NCI-H460 (cell line): Measurements from ENCODE around the gene PNKP. TPM values are rescaled to one million over a fixed set of nuclear protein-coding genes. Genes with fewer than 3 reads are reported as not detected.

Experiments
- DNase-seq: peaks from one replicate; pipeline ENCODE4 v3.0.0-alpha.2; 2016; ENCODE audit warnings: low read depth; ENCODE audit errors: extremely low read depth
- polyA plus RNA-seq: library from polyadenylated mRNA; depleted of rRNA; stranded (reverse); fragments of >200 nt; gene quantifications from 2 replicates; pipeline ENCODE4 v1.2.3, GENCODE V29; 2014; cell fraction: nucleus; rRNA removed
- total RNA-seq: library from RNA; depleted of rRNA; stranded (reverse); fragments of >200 nt; shearing (Covaris generic); gene quantifications from 2 replicates; pipeline ENCODE4 v1.2.3, GENCODE V29; 2014; rRNA removed

The PNKP gene
- total RNA-seq: 22.3 and 31.4 TPM in 2 replicates
- polyA plus RNA-seq: 102 and 155 TPM in 2 replicates

- DNase-seq: peak; percentile 80
Measured at GRCh38 chr19:49866933-49867782, at the start of gene PNKP. PNKP (minus strand) TSS chr19:49867576; CDS start chr19:49867204, 372 bp downstream.

- no peak for DNase-seq
Measured at GRCh38 chr19:49915271-49915670, 47.9 kb upstream of the PNKP start.

GRCh38 chr19:49913720-49914119 is 46.3 kb upstream of the PNKP start:
- DNase-seq: no peak

DNA sequence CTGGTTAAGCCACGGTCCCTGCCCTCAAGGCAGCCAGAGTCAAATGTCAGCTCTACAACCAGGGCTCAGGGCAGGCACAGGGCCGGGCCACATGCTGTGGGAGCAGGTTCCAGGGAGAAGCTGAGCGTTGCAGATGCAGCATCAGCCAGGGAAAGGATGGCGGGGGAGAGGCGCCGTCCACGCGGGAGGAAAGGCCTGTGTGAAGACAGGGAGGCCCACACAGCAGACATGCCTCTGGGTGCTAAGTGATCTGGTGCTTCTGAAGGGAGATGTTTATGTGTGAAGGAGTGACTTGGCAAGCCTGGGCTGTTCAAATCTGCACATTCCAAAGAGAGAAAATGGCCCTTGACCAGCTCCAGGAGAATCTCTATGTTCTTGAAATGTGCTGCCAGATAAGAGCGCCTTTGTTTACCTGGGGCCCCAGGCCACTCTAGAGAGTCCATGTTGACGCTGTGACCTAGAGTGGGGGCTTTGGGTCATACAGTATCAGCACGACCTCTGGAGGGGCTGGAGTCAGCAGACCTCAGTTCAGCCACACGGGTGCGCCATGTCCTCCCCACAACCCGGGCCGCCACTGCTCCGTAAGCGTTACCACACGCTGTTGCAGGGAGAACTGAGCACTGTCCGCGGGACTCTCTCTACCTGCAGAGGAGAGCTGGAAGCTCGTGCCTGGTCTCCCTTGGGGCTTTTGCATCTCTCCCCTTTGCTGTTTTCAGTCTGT is 45.7 kb upstream of the PNKP start:
- DNase-seq: no peak

DNA sequence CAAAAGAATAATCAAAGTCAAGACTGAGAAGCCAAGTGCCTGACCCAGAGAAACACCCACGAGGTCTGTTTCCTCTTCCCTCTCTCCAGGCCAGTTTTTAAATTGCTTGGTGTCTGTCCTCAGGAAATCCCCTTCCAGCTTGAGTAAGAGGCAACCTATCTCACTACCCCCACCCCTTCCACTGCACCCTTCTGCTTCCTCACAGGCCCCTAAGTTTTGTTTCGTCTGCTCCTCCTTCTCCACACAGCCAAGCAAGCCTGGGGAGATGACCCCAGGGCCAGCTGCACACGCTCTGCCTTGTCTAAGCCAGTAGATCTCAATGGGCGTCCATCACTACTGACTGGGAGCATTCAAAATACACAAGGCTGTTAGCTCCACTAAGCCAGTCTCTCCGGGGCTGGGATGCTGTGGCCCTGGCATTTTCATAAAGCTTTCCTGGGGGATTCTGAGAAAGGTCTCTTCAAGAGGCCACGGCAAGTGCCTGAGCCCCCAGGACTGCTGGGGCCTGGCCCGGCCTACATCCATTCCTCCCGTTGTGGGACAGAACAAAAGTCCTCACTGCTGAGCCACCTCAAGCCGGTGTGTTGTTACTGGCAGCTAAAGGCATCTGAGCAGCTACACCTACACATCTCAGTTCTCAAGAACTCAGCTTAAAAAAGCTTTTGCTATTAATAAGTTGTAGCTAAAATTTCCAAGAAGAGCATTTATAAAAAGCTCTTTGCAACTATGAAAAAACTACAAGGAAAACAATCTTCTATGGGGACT is 44.2 kb upstream of the PNKP start:
- no peak for DNase-seq

- DNase-seq: no peak
Measured at GRCh38 chr19:49910179-49910578, 42.8 kb upstream of the PNKP start.

DNA sequence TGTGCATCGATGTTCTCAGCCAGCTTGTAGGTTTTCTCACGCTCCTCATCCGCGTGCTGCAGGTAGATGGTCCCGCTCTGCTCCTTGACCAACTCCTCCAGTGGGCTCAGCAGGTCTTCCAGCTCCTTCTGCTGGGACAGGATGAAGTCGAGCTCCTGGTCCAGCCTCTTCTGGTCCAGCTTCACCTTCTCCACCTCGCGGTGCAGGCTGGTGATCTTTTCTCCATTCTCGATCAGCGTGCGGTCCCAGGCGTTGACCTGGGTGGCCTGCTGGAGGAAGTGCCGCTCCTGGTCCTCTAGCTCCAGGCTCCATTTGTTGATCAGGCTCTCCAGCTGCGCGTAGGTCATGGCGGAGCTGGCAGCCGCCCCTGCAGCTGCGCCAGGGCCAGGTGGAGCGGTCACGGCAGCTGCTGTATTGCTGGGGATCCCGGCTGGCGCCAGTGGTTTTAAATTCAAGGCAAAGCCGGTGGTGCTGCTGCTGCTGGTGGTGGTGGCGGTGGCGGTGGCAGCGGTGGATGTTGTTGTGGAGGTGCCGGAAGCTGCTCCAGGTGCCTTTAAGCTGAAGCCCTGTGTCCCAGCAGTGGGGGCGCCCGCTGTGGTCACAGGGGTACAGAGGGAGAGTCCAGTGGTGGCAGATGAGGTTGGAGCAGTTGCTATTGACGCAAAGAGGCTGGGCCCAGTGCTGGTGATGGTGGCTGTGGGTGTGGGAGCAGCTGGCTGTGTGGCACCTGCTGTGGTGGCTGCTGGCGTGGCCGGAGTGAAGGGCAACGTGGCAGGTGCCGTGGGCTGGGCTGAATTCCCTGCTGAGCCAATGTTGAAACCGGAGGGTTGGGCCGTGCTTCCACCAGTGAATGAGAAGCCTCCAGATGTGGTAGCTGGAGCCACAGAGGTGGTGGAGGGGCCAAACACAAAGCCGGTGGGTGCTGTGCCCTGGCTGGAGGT is 41.4 kb upstream of the PNKP start:
- DNase-seq: no peak

GRCh38 chr19:49907745-49908446 is 40.5 kb upstream of the PNKP start:
- no peak for DNase-seq

DNA sequence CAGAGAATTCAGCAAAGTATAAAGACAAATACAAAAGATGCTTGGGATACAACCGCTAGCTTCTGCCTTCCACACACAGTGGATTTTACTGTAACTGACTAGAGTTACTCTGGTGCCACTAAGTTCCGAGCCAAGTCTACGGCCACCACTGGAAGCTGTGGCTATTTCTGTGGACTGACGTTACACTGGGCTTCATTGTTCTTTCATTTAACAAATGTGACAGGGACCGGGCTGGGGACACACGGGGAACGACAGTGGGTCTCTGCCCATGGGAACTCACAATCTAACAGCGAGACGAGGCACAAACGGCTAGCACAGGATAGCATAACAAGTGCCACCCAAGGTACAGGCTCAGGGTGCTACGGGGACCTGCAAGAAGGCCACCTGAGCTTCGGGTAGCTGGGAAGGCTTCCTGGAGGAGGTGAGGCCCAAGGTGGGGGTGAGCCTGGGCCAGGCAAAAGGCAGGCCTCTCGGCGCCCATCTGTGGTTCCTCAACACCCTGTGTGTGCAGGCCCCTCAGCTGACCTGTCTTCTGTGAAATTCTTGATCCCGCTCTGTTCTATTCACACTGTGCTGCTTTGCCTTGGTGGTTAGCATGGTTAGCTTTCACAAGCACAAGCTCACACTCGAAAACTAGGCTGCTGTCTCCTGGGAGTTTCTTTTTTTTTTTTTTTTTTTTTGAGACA is 39.6 kb upstream of the PNKP start:
- DNase-seq: no peak

DNA sequence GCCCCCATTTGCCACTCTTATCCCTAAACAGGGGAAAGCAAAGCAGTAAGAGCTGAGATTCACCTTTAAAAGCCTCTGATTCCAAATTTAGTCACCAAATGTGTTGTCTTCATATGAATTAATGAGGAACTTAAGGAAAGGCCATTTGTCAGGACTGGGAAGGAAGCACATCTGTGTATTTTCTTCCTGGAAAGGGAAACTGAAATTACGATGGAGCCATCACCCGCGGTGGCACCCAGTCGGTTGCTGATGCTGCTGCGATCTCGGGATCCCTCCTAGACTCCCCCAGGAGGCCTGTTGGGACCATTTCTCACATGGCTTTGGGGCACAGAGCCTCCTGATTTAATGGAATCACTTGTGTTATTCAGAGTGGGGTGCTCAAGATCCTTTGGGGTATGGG is 36.8 kb upstream of the PNKP start:
- DNase-seq: no peak

DNA sequence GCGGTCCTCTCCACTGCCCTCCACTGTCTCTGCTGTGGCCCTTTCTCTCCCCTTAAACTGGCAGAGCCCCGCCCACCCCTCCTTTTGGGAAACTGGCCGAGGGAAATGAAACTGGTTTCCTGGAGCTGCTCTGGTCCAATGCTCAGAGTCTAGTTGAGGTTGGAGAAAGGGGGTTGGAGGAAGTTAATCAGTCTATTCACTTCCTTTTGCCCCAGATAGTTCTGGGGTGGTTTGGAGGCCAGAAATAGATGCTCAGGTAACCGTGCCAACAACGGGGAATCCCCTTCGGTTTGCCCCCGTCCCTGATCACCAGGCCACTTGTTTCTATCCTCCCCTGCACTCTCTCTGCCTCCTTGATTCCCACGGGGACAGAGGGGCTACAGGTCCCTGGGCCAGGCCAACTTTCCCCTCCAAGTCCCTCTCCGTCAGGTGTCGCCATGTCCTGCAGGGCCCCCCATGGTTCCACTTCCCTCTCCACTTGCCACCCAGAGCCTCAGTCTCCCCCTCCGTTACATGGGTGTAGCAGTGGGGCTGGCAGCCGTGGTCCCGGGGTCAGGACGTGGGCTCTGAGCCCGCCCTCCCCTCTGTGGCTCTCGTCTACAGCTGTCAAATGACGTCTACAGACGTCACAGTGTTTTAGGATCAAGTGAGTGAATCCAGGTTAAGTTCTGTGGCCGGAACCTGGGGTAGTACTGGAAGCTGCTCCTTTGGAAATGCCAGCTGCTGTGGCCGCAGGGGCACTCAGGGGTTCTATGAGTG is 29.7 kb upstream of the PNKP start, which contains the start of gene IL4I1:
TSS of gene IL4I1 (minus strand) at position 25 of the 759 bp plus-strand sequence. CDS start 727 bp downstream, outside the sequence.
- DNase-seq: no peak

DNA sequence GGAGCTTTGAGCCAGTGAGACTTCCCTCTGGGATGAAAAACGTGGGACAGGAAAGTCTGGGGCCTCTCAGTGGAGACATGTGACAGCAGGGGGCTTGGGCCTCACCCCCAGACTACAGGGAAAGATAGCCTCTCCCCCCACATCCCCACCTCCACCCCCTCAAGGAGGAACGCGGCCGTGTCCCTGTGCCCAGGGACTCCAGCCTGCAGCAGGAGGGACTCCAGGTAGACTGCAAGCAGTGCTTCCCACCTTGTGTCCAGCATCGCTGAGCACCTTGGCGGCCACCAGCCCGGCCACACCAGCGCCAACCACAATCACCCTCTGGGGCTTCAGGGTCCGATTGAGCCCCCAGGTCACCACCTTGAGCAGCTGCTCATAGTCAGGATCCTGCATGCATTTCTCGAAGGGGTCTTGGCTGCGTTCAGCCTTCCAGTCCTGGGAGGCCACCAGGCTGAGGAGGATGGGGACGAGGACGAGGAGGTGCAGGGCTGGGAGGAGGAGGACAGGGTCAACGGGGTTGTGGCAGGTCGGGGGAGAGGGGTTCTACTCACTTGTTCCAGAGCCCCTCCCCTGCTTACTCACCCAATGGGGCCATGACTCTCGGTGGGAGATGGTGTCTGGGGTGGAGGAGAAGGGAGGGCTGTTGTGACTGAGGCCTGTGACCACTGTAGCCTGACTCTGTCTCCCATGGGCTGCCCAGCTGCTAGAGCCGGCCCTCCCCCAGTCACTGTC is 28.4 kb upstream of the PNKP start:
- no peak for DNase-seq

DNA sequence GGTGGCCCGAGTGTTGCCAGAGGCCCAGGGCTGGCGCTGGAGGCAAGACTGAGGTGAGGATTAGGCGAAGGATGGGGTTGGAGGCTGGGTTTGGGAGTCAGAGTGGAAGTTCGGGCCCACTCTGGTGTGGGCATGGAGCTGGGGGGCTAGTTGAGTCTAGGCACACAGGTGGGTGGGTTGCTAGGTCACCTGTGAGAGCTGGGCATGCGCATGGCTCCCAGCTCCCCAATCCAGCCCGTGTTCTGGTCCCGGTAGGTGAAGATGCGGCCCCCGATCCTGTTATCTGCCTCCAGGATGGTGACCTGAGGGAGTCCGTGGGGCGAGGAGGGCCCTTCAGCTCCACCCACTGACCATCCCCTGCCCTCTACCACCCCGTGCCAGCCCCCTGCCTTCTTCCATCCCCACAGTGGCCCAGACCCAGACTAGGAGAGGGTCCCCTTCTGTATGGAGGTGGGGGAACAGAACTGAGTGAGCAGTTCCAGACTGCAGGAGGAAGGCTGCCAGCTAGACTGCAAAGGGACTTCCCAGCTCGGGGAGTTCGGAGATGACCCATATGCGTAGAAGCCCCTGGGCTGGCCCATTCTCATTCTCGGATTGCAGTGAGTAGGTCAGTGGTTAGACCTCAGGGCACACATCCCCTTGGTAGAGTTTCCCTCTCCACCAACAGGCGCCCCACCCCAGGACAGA is 27.6 kb upstream of the PNKP start:
- DNase-seq: no peak

DNA sequence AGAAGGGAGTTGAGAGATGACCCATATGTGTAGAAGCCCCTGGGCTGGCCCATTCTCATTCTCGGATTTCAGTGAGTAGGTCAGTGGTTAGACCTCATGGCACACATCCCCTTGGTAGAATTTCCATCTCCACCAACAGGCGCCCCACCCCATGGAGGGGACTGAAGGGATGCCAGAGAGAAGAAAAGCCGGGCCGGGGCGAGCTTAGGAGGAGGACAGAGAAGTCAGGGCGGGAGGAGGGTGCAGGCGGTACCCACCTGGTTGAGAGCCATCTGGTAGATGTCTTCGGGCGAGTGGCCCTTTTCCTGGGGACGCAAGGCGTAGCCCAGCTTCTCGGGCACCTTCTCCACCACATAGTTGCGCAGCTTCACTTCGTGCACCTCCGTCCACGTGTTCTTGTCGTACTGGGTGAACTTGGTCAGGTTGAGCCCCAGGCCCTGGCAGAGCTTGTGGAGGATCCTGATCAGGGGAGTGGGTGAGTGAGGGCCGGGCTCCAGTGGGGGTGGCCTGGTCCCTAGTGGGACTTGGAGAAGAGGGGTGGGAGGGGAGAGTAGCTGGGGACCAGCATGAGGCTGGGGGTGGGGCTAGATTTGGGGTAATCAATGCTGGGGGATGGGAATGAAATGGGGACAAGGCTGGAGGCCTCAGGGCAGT is 26.8 kb upstream of the PNKP start:
- no peak for DNase-seq

GRCh38 chr19:49892716-49893115 is 25.3 kb upstream of the PNKP start:
- no peak for DNase-seq

DNA sequence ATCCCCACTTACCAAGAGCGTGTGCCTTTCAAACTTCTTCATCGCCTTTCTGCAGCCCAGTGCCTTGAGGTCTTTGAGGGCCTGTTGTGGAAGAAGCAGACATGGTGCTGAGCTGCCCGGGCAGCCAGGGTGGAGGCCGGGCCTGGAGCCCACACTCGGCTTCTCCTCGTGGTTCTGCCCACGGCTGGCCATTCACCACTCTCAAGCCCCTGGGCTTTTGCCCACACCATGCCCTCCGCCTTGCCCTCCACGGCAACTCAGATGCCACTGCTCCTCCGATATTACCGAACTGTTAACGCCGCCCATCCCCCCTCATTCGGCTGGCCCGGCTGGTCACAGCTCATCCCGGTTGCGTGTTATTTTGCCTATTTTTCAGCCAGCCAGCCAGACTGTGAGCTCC is 24.0 kb upstream of the PNKP start:
- no peak for DNase-seq
